ENCODE data around the gene PRPH. TPM values are rescaled to one million over a fixed set of nuclear protein-coding genes. Genes with fewer than 3 reads are reported as not detected.

Gene PRPH
- total and polyA plus RNA-seq, 4 donors: 0.19 to 2.7 (median 0.67) TPM

- Histone ChIP-seq H3K9me3 (ENCODE audit: control insufficient read depth in 4 of 4, insufficient read depth in 3 of 4, low read length in 3 of 4) (no peaks in the 10 kb centered on the region), H3K9ac (ENCODE audit: insufficient read depth in 1 of 2, low read length in 2 of 2) (no peak overlapping the region), H3K27me3 (ENCODE audit: control insufficient read depth in 3 of 3, insufficient read depth in 3 of 3, low read length in 2 of 3) (peaks cover 0 to 7% (median 0%) of the 10 kb centered on the region in 3 donors), H3K4me1 (ENCODE audit: control insufficient read depth in 5 of 5, insufficient read depth in 5 of 5, low read length in 5 of 5) (peaks cover 0 to 20% (median 7%) of the 10 kb centered on the region in 5 donors), H3K36me3 (ENCODE audit: control insufficient read depth in 4 of 4, insufficient read depth in 4 of 4, low read length in 4 of 4) (no peaks in the 10 kb centered on the region), H3K27ac (ENCODE audit: low read depth in 1 of 2, low read length in 1 of 2) (no peak overlapping the region), H3K4me3 (peak overlapping the region; percentile 28)
- no peak for DNase-seq
- 36 to 41% methylated on average over 12 of the region's 12 CpGs for WGBS, 2 donors
- no peak for TF ChIP-seq CTCF (IDR thresholded peaks at IDR 0.05; ENCODE audit: control extremely low read depth, extremely low read depth)
- no peak for ATAC-seq (ENCODE audit: insufficient read depth, low FRiP score)
Measured at GRCh38 chr12:49322367-49322707, 27.4 kb downstream of the PRPH start.

GRCh38 chr12:49322708-49323523 lies 28.0 kb downstream of the PRPH start, which contains the start of gene TROAP:
Gene TROAP, plus strand, starts transcription at chr12:49323255. Its CDS starts 354 bp downstream, at chr12:49323609.
- H3K9me3 ChIP-seq (ENCODE audit: control insufficient read depth in 4 of 4, insufficient read depth in 3 of 4, low read length in 3 of 4): no peaks in the 10 kb centered on the region
- H3K4me1 ChIP-seq (ENCODE audit: control insufficient read depth in 5 of 5, insufficient read depth in 5 of 5, low read length in 5 of 5): peaks cover 0 to 20% (median 7%) of the 10 kb centered on the region in 5 donors
- peak within 1 kb of the TSS; percentile 30 to 47 for H3K27ac ChIP-seq (ENCODE audit: low read depth in 1 of 2, low read length in 1 of 2)
- 0% methylated on average over 64 to 65 of the region's 65 CpGs for WGBS, 2 donors
- peak within 1 kb of the TSS; percentile 67 for H3K4me3 ChIP-seq
- H3K36me3 ChIP-seq (ENCODE audit: control insufficient read depth in 4 of 4, insufficient read depth in 4 of 4, low read length in 4 of 4): no peaks in the 10 kb centered on the region
- H3K9ac ChIP-seq (ENCODE audit: insufficient read depth in 1 of 2, low read length in 2 of 2): peak within 1 kb of the TSS; percentile 49 to 63
- DNase-seq (peak; percentile 99 to 100 (median 99)), ATAC-seq (ENCODE audit: insufficient read depth, low FRiP score) (peak; percentile 99)
- H3K27me3 ChIP-seq (ENCODE audit: control insufficient read depth in 3 of 3, insufficient read depth in 3 of 3, low read length in 2 of 3): peaks cover 0 to 7% (median 0%) of the 10 kb centered on the region in 3 donors
- TF ChIP-seq CTCF (IDR thresholded peaks at IDR 0.05; ENCODE audit: control extremely low read depth, extremely low read depth): no peak

- no peak for DNase-seq
- 12 to 13% methylated on average over 19 of the region's 19 CpGs for WGBS, 2 donors
- H3K9me3 ChIP-seq (ENCODE audit: control insufficient read depth in 4 of 4, insufficient read depth in 3 of 4, low read length in 3 of 4): no peaks in the 10 kb centered on the region
- TF ChIP-seq CTCF (IDR thresholded peaks at IDR 0.05; ENCODE audit: control extremely low read depth, extremely low read depth): no peak
- H3K4me1 ChIP-seq (ENCODE audit: control insufficient read depth in 5 of 5, insufficient read depth in 5 of 5, low read length in 5 of 5): peaks cover 0 to 20% (median 7%) of the 10 kb centered on the region in 5 donors
- H3K27me3 ChIP-seq (ENCODE audit: control insufficient read depth in 3 of 3, insufficient read depth in 3 of 3, low read length in 2 of 3): peaks cover 0 to 7% (median 0%) of the 10 kb centered on the region in 3 donors
- peak overlapping the region; percentile 47 to 49 for H3K9ac ChIP-seq (ENCODE audit: insufficient read depth in 1 of 2, low read length in 2 of 2)
- no peaks in the 10 kb centered on the region for H3K36me3 ChIP-seq (ENCODE audit: control insufficient read depth in 4 of 4, insufficient read depth in 4 of 4, low read length in 4 of 4)
- ATAC-seq (ENCODE audit: insufficient read depth, low FRiP score): no peak
- H3K4me3 ChIP-seq: peak overlapping the region; percentile 52
- no peak overlapping the region for H3K27ac ChIP-seq (ENCODE audit: low read depth in 1 of 2, low read length in 1 of 2)
Measured at GRCh38 chr12:49323524-49324097, 28.7 kb downstream of the PRPH start.
